ENCODE data around the gene GPNMB.

DNA sequence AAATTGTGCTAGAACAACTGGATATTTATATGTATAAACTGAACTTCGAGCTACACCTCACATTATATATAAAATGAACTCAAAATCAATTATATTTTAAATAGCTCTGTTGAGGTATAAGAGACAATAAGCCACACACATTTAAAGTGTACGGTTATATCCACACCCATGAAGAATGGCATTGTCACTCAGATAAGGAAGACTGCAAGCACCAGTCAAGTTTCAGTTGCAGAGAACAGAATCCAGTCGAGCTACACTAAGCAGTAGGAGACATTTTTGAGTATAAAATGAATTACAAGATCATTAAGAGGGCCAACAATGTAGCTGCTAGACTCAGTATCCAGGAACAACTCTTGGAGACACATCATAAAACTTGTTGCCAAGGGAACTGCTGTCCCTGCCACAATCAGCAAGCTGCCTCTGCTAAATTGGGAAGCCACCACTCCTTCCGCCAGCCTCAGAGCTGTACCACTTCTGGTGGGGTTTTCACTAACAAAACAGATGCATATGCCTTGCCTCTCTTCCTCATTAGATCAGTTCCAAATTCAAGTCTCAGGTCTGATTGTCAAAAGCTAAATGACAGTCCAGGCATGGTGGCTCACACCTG is 19.6 kb upstream of the GPNMB start:
- TF ChIP-seq RAD21 (IDR thresholded peaks at IDR 0.05): no peak
- TF ChIP-seq, protein P1, sequence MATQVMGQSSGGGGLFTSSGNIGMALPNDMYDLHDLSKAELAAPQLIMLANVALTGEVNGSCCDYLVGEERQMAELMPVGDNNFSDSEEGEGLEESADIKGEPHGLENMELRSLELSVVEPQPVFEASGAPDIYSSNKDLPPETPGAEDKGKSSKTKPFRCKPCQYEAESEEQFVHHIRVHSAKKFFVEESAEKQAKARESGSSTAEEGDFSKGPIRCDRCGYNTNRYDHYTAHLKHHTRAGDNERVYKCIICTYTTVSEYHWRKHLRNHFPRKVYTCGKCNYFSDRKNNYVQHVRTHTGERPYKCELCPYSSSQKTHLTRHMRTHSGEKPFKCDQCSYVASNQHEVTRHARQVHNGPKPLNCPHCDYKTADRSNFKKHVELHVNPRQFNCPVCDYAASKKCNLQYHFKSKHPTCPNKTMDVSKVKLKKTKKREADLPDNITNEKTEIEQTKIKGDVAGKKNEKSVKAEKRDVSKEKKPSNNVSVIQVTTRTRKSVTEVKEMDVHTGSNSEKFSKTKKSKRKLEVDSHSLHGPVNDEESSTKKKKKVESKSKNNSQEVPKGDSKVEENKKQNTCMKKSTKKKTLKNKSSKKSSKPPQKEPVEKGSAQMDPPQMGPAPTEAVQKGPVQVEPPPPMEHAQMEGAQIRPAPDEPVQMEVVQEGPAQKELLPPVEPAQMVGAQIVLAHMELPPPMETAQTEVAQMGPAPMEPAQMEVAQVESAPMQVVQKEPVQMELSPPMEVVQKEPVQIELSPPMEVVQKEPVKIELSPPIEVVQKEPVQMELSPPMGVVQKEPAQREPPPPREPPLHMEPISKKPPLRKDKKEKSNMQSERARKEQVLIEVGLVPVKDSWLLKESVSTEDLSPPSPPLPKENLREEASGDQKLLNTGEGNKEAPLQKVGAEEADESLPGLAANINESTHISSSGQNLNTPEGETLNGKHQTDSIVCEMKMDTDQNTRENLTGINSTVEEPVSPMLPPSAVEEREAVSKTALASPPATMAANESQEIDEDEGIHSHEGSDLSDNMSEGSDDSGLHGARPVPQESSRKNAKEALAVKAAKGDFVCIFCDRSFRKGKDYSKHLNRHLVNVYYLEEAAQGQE (IDR thresholded peaks at IDR 0.05): no peak
- TF ChIP-seq FOXA1 (IDR thresholded peaks at IDR 0.05): no peak
- TF ChIP-seq, protein P2, sequence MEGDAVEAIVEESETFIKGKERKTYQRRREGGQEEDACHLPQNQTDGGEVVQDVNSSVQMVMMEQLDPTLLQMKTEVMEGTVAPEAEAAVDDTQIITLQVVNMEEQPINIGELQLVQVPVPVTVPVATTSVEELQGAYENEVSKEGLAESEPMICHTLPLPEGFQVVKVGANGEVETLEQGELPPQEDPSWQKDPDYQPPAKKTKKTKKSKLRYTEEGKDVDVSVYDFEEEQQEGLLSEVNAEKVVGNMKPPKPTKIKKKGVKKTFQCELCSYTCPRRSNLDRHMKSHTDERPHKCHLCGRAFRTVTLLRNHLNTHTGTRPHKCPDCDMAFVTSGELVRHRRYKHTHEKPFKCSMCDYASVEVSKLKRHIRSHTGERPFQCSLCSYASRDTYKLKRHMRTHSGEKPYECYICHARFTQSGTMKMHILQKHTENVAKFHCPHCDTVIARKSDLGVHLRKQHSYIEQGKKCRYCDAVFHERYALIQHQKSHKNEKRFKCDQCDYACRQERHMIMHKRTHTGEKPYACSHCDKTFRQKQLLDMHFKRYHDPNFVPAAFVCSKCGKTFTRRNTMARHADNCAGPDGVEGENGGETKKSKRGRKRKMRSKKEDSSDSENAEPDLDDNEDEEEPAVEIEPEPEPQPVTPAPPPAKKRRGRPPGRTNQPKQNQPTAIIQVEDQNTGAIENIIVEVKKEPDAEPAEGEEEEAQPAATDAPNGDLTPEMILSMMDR (IDR thresholded peaks at IDR 0.05; ENCODE audit: low read depth, low read length, missing input control): no peak
- no peak for TF ChIP-seq FOXA2 (IDR thresholded peaks at IDR 0.05)
- TF ChIP-seq, protein P3, sequence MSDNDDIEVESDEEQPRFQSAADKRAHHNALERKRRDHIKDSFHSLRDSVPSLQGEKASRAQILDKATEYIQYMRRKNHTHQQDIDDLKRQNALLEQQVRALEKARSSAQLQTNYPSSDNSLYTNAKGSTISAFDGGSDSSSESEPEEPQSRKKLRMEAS (IDR thresholded peaks at IDR 0.05): no peak
- no peak for TF ChIP-seq YY1 (IDR thresholded peaks at IDR 0.05)
- no peak for TF ChIP-seq JUND (IDR thresholded peaks at IDR 0.05)
- TF ChIP-seq EGR1 (IDR thresholded peaks at IDR 0.05; ENCODE audit: low read depth in 2 of 2): no peak

Measured in liver (tissue), 3 donors.